Stomach (tissue), 4 donors: ENCODE measurements around the gene GGT6.

ENCODE experiments used
- CTCF ChIP-seq, 7 experiments: fragments of 450-650 bp in 4 of 7; fragments of 200-600 bp in 3 of 7; sonication (generic) in 3 of 7; IDR thresholded peaks; one replicate each; pipeline ENCODE4 v1.5.1; 2016 to 2019; ENCODE audit warnings: antibody characterized with exemption in 7 of 7, control low read depth in 2 of 7, mild to moderate bottlenecking in 1 of 7
- POLR2A ChIP-seq, 4 donors: fragments of 450-650 bp; IDR thresholded peaks; one replicate each; pipeline ENCODE4 v1.6.1; 2016; ENCODE audit warnings: antibody characterized with exemption in 4 of 4, control low read depth in 2 of 4, mild to moderate bottlenecking in 1 of 4, moderate library complexity in 1 of 4
- POLR2AphosphoS5 ChIP-seq, 3 donors: sonication (generic); formaldehyde crosslinking; IDR thresholded peaks; one replicate each; pipeline ENCODE4 v1.6.1; 2016; ENCODE audit warnings: antibody characterized with exemption in 3 of 3

- no peak for TF ChIP-seq CTCF (IDR thresholded peaks at IDR 0.05)
- TF ChIP-seq POLR2A (IDR thresholded peaks at IDR 0.05): no peak
- peak in 1 of 3 donors; percentile 7 for TF ChIP-seq POLR2AphosphoS5 (IDR thresholded peaks at IDR 0.05)
These were observed 46.2 kb downstream of the GGT6 start for GRCh38 chr17:4514206-4514605.
